ENCODE measurements around the gene TOR1AIP2. TPM values are rescaled to one million over a fixed set of nuclear protein-coding genes. Genes with fewer than 3 reads are reported as not detected.

The TOR1AIP2 gene
- total and polyA plus RNA-seq, 12 donors, result 18.9 to 182 (median 134) TPM

DNA sequence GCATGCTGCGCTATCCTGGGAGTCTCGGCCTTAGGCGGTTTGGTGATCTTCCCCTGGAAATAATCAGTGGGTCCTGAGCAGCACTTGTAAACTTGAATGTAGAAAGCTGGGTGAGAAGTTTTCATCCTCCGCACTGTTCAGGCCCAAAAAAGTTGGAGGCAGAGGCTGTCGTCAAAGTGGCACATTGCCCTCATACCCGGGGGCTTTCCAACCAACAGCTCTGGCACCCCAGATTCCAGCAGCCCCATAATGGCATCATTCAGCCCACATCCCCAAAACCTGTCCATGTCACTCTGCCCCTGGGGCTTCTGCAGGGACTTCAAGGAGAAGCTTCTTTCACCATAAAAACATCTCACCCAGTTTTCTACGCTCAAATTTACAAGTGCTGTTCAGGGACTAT lies 59.3 kb downstream of the TOR1AIP2 start:
- Histone ChIP-seq H3K36me3 (replicated peaks in 1 of 2) (no peaks in the 10 kb centered on the region), H3K27me3 (no peaks in the 10 kb centered on the region), H3K4me3 (no peak overlapping the region), H3K4me1 (replicated peaks in 1 of 2) (peaks cover 11 to 32% of the 10 kb centered on the region in 2 donors), H3K9me3 (replicated peaks in 1 of 3) (no peaks in the 10 kb centered on the region), H3K27ac (peak overlapping the region in 4 of 5 donors; percentile 35 to 72 (median 50))
- 76 to 79% (median 77%) methylated on average over 4 to 7 of the region's 7 CpGs for WGBS, 4 donors
- DNase-seq, result no peak
- TF ChIP-seq POLR2A (IDR thresholded peaks at IDR 0.05), result no peak
- TF ChIP-seq, protein P1, sequence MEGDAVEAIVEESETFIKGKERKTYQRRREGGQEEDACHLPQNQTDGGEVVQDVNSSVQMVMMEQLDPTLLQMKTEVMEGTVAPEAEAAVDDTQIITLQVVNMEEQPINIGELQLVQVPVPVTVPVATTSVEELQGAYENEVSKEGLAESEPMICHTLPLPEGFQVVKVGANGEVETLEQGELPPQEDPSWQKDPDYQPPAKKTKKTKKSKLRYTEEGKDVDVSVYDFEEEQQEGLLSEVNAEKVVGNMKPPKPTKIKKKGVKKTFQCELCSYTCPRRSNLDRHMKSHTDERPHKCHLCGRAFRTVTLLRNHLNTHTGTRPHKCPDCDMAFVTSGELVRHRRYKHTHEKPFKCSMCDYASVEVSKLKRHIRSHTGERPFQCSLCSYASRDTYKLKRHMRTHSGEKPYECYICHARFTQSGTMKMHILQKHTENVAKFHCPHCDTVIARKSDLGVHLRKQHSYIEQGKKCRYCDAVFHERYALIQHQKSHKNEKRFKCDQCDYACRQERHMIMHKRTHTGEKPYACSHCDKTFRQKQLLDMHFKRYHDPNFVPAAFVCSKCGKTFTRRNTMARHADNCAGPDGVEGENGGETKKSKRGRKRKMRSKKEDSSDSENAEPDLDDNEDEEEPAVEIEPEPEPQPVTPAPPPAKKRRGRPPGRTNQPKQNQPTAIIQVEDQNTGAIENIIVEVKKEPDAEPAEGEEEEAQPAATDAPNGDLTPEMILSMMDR (IDR thresholded peaks at IDR 0.05), result no peak
- intact Hi-C loops (cut with DNase I), result loop anchor here in 1 of 2 donors (10.0 kb wide), 1 partner anchor 553 kb away; no protein-coding TSS in a partner anchor

DNA sequence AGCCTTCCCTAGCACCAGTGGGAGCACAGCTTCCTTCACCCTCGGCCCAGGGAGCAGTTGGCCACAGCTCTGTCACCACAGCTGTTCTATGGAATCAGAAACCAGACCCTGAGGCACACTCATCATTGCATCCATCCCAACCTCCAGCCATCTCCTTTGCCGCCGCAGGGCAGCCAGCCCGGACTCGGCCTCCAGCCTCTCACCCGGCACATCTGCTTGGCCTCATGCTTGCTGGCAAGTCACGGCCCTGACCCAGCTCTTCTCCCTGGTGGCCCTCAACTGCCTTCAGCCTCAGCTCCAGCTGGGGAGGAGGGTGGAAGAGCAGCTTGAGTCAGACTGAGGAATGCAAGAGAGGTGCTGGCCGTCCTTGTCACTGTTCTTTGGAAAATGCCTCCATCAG lies 59.8 kb downstream of the TOR1AIP2 start:
- DNase-seq, result peak; percentile 62 to 92 (median 79)

DNA sequence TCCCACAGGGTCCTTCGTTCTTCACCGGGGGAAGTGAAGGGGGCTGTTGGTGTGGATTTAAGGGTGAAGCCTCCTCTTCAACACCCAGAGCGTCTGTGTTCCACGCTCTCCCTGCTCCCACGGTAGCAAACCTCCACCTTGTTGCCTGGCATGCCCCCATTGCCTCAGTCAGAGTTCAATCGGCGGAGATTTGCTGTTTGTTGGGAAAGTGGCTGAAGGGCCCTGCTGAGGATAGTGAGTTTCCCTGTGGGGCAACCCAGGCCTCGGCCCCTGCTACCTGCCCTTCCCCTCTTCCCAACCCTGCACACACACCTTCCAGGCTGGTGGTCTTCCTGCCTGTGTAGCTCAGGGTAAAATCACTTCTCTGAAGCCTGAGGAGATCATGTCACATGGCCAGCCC lies 60.5 kb downstream of the TOR1AIP2 start:
- TF ChIP-seq, protein P1 (IDR thresholded peaks at IDR 0.05), result no peak
- TF ChIP-seq POLR2A (IDR thresholded peaks at IDR 0.05), result no peak
- Histone ChIP-seq H3K27ac (peak overlapping the region in 1 of 5 donors; percentile 61), H3K4me3 (no peak overlapping the region), H3K36me3 (replicated peaks in 1 of 2) (no peaks in the 10 kb centered on the region), H3K4me1 (replicated peaks in 1 of 2) (peaks cover 11 to 32% of the 10 kb centered on the region in 2 donors), H3K27me3 (no peaks in the 10 kb centered on the region), H3K9me3 (replicated peaks in 1 of 3) (no peaks in the 10 kb centered on the region)
- DNase-seq, result no peak
- intact Hi-C loops (cut with DNase I), result loop anchor here in 1 of 2 donors (10.0 kb wide), 1 partner anchor 552 kb away; no protein-coding TSS in a partner anchor
- 93 to 98% (median 96%) methylated on average over 6 to 8 of the region's 8 CpGs for WGBS, 4 donors

More for the DNA sequence above, 59.8 kb downstream of the TOR1AIP2 start:
- TF ChIP-seq POLR2A (IDR thresholded peaks at IDR 0.05), result peak in 1 of 2 donors; percentile 21
- TF ChIP-seq, protein P1 (IDR thresholded peaks at IDR 0.05), result no peak
- Histone ChIP-seq H3K27me3 (no peaks in the 10 kb centered on the region), H3K4me3 (no peak overlapping the region), H3K27ac (peak overlapping the region in 3 of 5 donors; percentile 35 to 72 (median 61)), H3K4me1 (replicated peaks in 1 of 2) (peaks cover 11 to 32% of the 10 kb centered on the region in 2 donors), H3K36me3 (replicated peaks in 1 of 2) (no peaks in the 10 kb centered on the region), H3K9me3 (replicated peaks in 1 of 3) (no peaks in the 10 kb centered on the region)
- 33 to 52% (median 44%) methylated on average over 5 to 8 of the region's 8 CpGs for WGBS, 4 donors
- intact Hi-C loops (cut with DNase I), result loop anchor here in 1 of 2 donors (10.0 kb wide), 1 partner anchor 553 kb away; no protein-coding TSS in a partner anchor

DNA sequence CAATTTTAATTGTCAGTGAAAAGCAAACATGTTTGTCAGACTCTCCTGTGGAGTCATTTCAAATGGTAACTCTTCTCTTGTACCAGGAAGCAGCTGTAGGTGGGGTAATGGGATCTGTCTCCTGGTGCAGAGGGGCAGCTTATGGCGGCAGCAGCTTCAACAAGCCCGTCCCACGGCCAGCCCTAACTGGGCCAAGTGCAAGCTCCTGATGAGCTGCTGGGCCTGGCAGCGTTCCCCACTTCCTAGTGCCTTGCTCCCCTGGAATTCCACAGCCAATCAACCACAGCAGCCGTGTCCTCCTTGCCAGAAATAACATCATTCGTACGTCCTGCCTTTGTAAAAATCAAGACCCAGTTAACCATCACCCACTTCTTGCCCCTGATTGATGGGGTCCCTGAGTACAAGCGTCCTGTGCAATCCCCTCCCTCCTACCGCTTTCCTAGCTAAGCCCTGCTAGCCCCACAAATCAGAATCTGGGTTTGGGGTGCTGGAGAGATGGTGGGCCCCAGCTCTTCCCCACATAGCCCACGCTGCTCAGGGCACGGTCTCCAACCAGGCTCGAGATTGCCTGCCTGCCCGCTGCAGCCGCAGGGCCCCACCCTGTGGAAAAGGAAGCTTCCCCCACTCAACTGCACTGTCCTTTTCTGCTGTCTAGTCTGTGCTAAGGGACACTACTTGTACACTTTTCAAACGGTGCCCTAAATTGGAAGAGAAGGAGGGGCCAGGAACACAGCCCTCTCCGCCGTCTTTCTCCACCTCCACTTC lies 61.2 kb downstream of the TOR1AIP2 start:
- TF ChIP-seq, protein P1 (IDR thresholded peaks at IDR 0.05), result no peak
- TF ChIP-seq POLR2A (IDR thresholded peaks at IDR 0.05), result no peak
- Histone ChIP-seq H3K4me3 (no peak overlapping the region), H3K27me3 (no peaks in the 10 kb centered on the region), H3K27ac (peak overlapping the region in 1 of 5 donors; percentile 80), H3K36me3 (replicated peaks in 1 of 2) (no peaks in the 10 kb centered on the region), H3K4me1 (replicated peaks in 1 of 2) (peaks cover 11 to 32% of the 10 kb centered on the region in 2 donors), H3K9me3 (replicated peaks in 1 of 3) (no peaks in the 10 kb centered on the region)
- intact Hi-C loops (cut with DNase I), result loop anchor here in 1 of 2 donors (10.0 kb wide), 1 partner anchor 552 kb away; no protein-coding TSS in a partner anchor
- WGBS, 4 donors, result 65 to 72% (median 69%) methylated on average over 14 to 17 of the region's 17 CpGs
- DNase-seq, result peak in 1 of 7 donors; percentile 52
